ENCODE results near the gene BACH2. TPM values are rescaled to one million over a fixed set of nuclear protein-coding genes. Genes with fewer than 3 reads are reported as not detected.

Gene BACH2
- total RNA-seq, 1 donor: under 0.01 TPM

DNA sequence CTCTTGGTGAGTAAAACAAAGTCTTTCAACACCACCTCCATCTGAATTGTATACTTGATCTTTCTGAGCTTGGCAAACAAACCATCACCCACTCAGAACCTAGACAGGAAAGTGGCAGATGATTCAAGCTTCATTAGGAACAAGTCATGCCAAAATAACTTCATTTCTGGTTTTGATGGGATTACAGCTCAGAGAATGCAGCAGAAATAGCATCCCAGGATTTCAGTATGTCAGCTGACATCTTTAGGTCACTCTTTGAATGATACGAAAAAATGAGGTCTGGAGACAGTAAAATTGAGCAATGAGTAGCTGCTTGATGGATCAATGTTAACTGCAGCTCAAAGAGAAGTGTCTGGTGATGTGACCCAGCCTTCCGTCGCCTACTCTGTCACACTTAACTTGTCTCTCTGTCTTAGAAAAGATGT, 310.0 kb downstream of the BACH2 start:
- TF ChIP-seq, protein P1, sequence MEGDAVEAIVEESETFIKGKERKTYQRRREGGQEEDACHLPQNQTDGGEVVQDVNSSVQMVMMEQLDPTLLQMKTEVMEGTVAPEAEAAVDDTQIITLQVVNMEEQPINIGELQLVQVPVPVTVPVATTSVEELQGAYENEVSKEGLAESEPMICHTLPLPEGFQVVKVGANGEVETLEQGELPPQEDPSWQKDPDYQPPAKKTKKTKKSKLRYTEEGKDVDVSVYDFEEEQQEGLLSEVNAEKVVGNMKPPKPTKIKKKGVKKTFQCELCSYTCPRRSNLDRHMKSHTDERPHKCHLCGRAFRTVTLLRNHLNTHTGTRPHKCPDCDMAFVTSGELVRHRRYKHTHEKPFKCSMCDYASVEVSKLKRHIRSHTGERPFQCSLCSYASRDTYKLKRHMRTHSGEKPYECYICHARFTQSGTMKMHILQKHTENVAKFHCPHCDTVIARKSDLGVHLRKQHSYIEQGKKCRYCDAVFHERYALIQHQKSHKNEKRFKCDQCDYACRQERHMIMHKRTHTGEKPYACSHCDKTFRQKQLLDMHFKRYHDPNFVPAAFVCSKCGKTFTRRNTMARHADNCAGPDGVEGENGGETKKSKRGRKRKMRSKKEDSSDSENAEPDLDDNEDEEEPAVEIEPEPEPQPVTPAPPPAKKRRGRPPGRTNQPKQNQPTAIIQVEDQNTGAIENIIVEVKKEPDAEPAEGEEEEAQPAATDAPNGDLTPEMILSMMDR (IDR thresholded peaks at IDR 0.05; ENCODE audit: insufficient read depth, low read depth, low read length): no peak
- DNase-seq (ENCODE audit: low read depth): peak; percentile 21
- no peak overlapping the region for H3K4me3 ChIP-seq (ENCODE audit: low read depth, low read length)

DNA sequence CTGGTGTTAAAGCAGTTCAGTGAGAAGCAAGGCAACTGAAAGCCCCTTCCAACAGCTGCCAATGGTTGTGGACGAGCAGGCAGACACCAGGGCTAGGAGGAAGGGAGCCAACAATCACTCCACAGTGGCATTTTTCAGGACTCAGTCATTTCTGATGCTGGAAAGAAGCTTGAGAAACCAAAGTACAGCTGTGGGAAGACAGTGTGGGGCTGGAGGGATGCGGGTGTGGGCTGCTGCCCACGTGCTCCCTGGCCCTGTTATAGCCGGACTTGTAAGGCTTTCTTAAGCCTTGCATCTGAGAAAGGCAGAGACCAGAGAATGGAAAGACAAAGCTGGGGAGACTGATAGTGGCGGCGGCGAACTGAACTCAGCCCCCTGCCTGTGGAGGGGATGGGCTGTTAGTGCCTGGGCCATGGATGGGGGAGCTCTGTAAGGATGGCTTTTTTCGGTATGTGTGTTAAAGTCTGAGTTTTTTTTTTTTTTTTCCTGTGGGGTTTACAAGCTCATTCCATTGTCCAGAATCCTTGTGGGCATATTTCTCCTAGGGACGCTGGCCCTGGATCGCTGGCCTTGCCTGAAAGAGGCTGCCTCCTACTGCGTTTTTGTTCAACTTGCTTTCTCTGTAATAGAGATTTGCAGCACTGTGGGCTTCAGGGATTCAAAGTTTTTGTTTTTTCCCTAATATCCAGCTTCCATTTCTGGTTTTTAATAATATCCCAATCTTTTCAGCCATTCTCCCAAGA, 310.7 kb downstream of the BACH2 start:
- peak; percentile 66 for DNase-seq (ENCODE audit: low read depth)
- no peak overlapping the region for H3K4me3 ChIP-seq (ENCODE audit: low read depth, low read length)
- TF ChIP-seq, protein P1 (IDR thresholded peaks at IDR 0.05; ENCODE audit: insufficient read depth, low read depth, low read length): no peak

GRCh38 chr6:89984926-89985750, 311.5 kb downstream of the BACH2 start:
- peak; percentile 47 for DNase-seq (ENCODE audit: low read depth)
- TF ChIP-seq, protein P1 (IDR thresholded peaks at IDR 0.05; ENCODE audit: insufficient read depth, low read depth, low read length): no peak
- no peak overlapping the region for H3K4me3 ChIP-seq (ENCODE audit: low read depth, low read length)

GRCh38 chr6:89980353-89980752, 316.3 kb downstream of the BACH2 start:
- H3K4me3 ChIP-seq (ENCODE audit: low read depth, low read length): no peak overlapping the region
- DNase-seq (ENCODE audit: low read depth): no peak
- TF ChIP-seq, protein P1 (IDR thresholded peaks at IDR 0.05; ENCODE audit: insufficient read depth, low read depth, low read length): no peak

DNA sequence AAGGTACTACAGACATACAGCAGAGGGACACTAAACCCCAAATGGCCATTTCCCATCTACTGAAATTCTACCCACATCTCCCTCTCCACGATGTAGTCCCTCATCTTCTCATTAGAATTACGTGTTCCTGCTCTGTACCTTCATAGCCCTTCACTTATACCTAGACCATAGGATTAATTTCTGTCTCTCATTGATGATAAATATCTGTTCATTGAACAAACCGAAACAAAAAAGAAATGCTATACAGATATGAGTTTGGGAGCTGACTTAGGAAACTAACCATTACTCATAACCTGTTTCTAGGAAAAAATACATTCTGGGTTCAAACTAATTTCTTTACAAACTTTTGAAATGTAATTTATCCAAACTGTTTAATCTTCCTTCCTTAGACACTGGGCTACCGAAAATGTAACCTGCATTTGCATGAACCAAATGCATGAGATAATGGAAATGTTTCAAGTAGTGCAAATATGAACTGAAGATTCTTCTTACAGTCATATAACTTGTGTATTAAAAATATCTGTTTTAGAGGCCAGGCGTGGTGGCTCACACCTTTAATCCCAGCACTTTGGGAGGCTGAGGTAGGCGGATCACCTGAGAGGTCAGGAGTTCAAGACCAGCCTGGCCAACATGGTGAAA, 317.0 kb downstream of the BACH2 start:
- H3K4me3 ChIP-seq (ENCODE audit: low read depth, low read length): no peak overlapping the region
- TF ChIP-seq, protein P1 (IDR thresholded peaks at IDR 0.05; ENCODE audit: insufficient read depth, low read depth, low read length): no peak
- DNase-seq (ENCODE audit: low read depth): no peak

DNA sequence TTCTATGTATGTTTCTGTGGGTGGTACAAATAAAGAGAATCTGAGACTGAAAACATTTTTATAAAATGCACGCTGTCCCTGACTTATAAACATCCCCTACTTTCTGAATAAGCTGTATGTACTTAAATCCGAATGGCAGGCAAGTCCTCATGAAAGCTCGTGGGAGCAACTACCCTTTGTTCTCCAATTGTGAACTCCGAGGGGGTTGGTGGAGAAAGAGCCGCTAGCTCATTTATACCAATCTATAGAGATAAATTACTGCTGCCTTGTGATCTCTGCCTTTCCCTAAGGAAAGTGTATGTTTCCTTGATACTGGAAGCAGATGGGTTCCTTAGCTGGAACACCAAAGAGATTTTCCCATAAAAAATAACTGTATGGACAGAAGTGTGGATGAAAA, 317.9 kb downstream of the BACH2 start:
- DNase-seq (ENCODE audit: low read depth): no peak
- TF ChIP-seq, protein P1 (IDR thresholded peaks at IDR 0.05; ENCODE audit: insufficient read depth, low read depth, low read length): no peak
- H3K4me3 ChIP-seq (ENCODE audit: low read depth, low read length): no peak overlapping the region

Data from fibroblast of villous mesenchyme (primary cell).